ENCODE results near the gene AOAH.

AOAH gene

GRCh38 chr7:36691983-36692382 lies 32.3 kb downstream of the AOAH start:
- Mint-ChIP-seq H3K27me3 (no peaks in the 10 kb centered on the region), H3K4me1 (ENCODE audit: low read depth) (peaks cover 52% of the 10 kb centered on the region), H3K36me3 (peaks cover 7% of the 10 kb centered on the region), H3K27ac (peak overlapping the region; percentile 97), H3K4me3 (peak overlapping the region; percentile 78), H3K9me3 (ENCODE audit: low read depth) (no peaks in the 10 kb centered on the region)

- Mint-ChIP-seq H3K4me3 (peak overlapping the region; percentile 48), H3K36me3 (peaks cover 8% of the 10 kb centered on the region), H3K4me1 (ENCODE audit: low read depth) (peaks cover 64% of the 10 kb centered on the region), H3K9me3 (ENCODE audit: low read depth) (no peaks in the 10 kb centered on the region), H3K27ac (peak overlapping the region; percentile 97), H3K27me3 (no peaks in the 10 kb centered on the region)
These were observed 33.6 kb downstream of the AOAH start for GRCh38 chr7:36690514-36691187.

- Mint-ChIP-seq H3K27ac (peak overlapping the region; percentile 97), H3K36me3 (peaks cover 12% of the 10 kb centered on the region), H3K9me3 (ENCODE audit: low read depth) (no peaks in the 10 kb centered on the region), H3K4me3 (peak overlapping the region; percentile 48), H3K4me1 (ENCODE audit: low read depth) (peaks cover 70% of the 10 kb centered on the region), H3K27me3 (no peaks in the 10 kb centered on the region)
These were observed 34.3 kb downstream of the AOAH start for GRCh38 chr7:36690041-36690440.

- peak overlapping the region; percentile 77 for H3K4me3 Mint-ChIP-seq
- H3K27me3 Mint-ChIP-seq = no peaks in the 10 kb centered on the region
- peaks cover 9% of the 10 kb centered on the region for H3K36me3 Mint-ChIP-seq
- peaks cover 84% of the 10 kb centered on the region for H3K4me1 Mint-ChIP-seq (ENCODE audit: low read depth)
- no peaks in the 10 kb centered on the region for H3K9me3 Mint-ChIP-seq (ENCODE audit: low read depth)
- H3K27ac Mint-ChIP-seq = peak overlapping the region; percentile 99
These were observed 37.8 kb downstream of the AOAH start for GRCh38 chr7:36686499-36686898.

- H3K9me3 Mint-ChIP-seq (ENCODE audit: low read depth) = no peaks in the 10 kb centered on the region
- H3K27me3 Mint-ChIP-seq = no peaks in the 10 kb centered on the region
- peaks cover 5% of the 10 kb centered on the region for H3K36me3 Mint-ChIP-seq
- peaks cover 81% of the 10 kb centered on the region for H3K4me1 Mint-ChIP-seq (ENCODE audit: low read depth)
- H3K27ac Mint-ChIP-seq = peak overlapping the region; percentile 84
- H3K4me3 Mint-ChIP-seq = no peak overlapping the region
These were observed 39.3 kb downstream of the AOAH start for GRCh38 chr7:36684954-36685353.

GRCh38 chr7:36683695-36684357 lies 40.5 kb downstream of the AOAH start:
- Mint-ChIP-seq H3K4me3 (peak overlapping the region; percentile 28), H3K9me3 (ENCODE audit: low read depth) (no peaks in the 10 kb centered on the region), H3K27ac (peak overlapping the region; percentile 93)

GRCh38 chr7:36683111-36683510 lies 41.2 kb downstream of the AOAH start:
- peak overlapping the region; percentile 93 for H3K27ac Mint-ChIP-seq
- no peaks in the 10 kb centered on the region for H3K9me3 Mint-ChIP-seq (ENCODE audit: low read depth)
- H3K4me3 Mint-ChIP-seq = no peak overlapping the region
- no peaks in the 10 kb centered on the region for H3K27me3 Mint-ChIP-seq
- peaks cover 5% of the 10 kb centered on the region for H3K36me3 Mint-ChIP-seq
- H3K4me1 Mint-ChIP-seq (ENCODE audit: low read depth) = peaks cover 84% of the 10 kb centered on the region

More at GRCh38 chr7:36683695-36684357, 40.5 kb downstream of the AOAH start:
- Mint-ChIP-seq H3K27me3 (no peaks in the 10 kb centered on the region), H3K4me1 (ENCODE audit: low read depth) (peaks cover 77% of the 10 kb centered on the region), H3K36me3 (peaks cover 5% of the 10 kb centered on the region)

- Mint-ChIP-seq H3K36me3 (peaks cover 5% of the 10 kb centered on the region), H3K27ac (peak overlapping the region; percentile 80), H3K4me3 (no peak overlapping the region), H3K4me1 (ENCODE audit: low read depth) (peaks cover 88% of the 10 kb centered on the region), H3K9me3 (ENCODE audit: low read depth) (no peaks in the 10 kb centered on the region), H3K27me3 (no peaks in the 10 kb centered on the region)
These were observed 42.2 kb downstream of the AOAH start for GRCh38 chr7:36682102-36682501.

GRCh38 chr7:36677769-36678437 lies 46.4 kb downstream of the AOAH start:
- peak overlapping the region; percentile 78 for H3K4me3 Mint-ChIP-seq
- no peaks in the 10 kb centered on the region for H3K27me3 Mint-ChIP-seq
- peaks cover 76% of the 10 kb centered on the region for H3K4me1 Mint-ChIP-seq (ENCODE audit: low read depth)
- H3K36me3 Mint-ChIP-seq = no peaks in the 10 kb centered on the region
- H3K9me3 Mint-ChIP-seq (ENCODE audit: low read depth) = no peaks in the 10 kb centered on the region
- peak overlapping the region; percentile 99 for H3K27ac Mint-ChIP-seq

GRCh38 chr7:36673703-36674102 lies 50.6 kb downstream of the AOAH start:
- Mint-ChIP-seq H3K36me3 (no peaks in the 10 kb centered on the region), H3K4me1 (ENCODE audit: low read depth) (peaks cover 70% of the 10 kb centered on the region), H3K27me3 (no peaks in the 10 kb centered on the region), H3K27ac (peak overlapping the region; percentile 92), H3K9me3 (ENCODE audit: low read depth) (no peaks in the 10 kb centered on the region), H3K4me3 (no peak overlapping the region)

- peak overlapping the region; percentile 95 for H3K27ac Mint-ChIP-seq
- H3K4me3 Mint-ChIP-seq = no peak overlapping the region
- no peaks in the 10 kb centered on the region for H3K36me3 Mint-ChIP-seq
- H3K4me1 Mint-ChIP-seq (ENCODE audit: low read depth) = peaks cover 65% of the 10 kb centered on the region
- no peaks in the 10 kb centered on the region for H3K27me3 Mint-ChIP-seq
- H3K9me3 Mint-ChIP-seq (ENCODE audit: low read depth) = no peaks in the 10 kb centered on the region
These were observed 52.9 kb downstream of the AOAH start for GRCh38 chr7:36671432-36671829.

GRCh38 chr7:36670585-36671431 lies 53.5 kb downstream of the AOAH start:
- Mint-ChIP-seq H3K9me3 (ENCODE audit: low read depth) (no peaks in the 10 kb centered on the region), H3K4me3 (peak overlapping the region; percentile 78), H3K4me1 (ENCODE audit: low read depth) (peaks cover 63% of the 10 kb centered on the region), H3K36me3 (no peaks in the 10 kb centered on the region), H3K27ac (peak overlapping the region; percentile 95), H3K27me3 (no peaks in the 10 kb centered on the region)

GRCh38 chr7:36668750-36669149 lies 55.5 kb downstream of the AOAH start:
- peak overlapping the region; percentile 62 for H3K27ac Mint-ChIP-seq
- no peaks in the 10 kb centered on the region for H3K9me3 Mint-ChIP-seq (ENCODE audit: low read depth)
- peaks cover 5% of the 10 kb centered on the region for H3K36me3 Mint-ChIP-seq
- peaks cover 53% of the 10 kb centered on the region for H3K4me1 Mint-ChIP-seq (ENCODE audit: low read depth)
- H3K27me3 Mint-ChIP-seq = no peaks in the 10 kb centered on the region
- H3K4me3 Mint-ChIP-seq = no peak overlapping the region

GRCh38 chr7:36668080-36668479 lies 56.2 kb downstream of the AOAH start:
- Mint-ChIP-seq H3K4me3 (no peak overlapping the region), H3K27ac (peak overlapping the region; percentile 23)

More at GRCh38 chr7:36668080-36668479, 56.2 kb downstream of the AOAH start:
- Mint-ChIP-seq H3K27me3 (no peaks in the 10 kb centered on the region), H3K9me3 (ENCODE audit: low read depth) (no peaks in the 10 kb centered on the region), H3K36me3 (peaks cover 5% of the 10 kb centered on the region), H3K4me1 (ENCODE audit: low read depth) (peaks cover 50% of the 10 kb centered on the region)
